GM18502 (cell line): ENCODE results near the gene CACNB1.
"Not testable (repeated sequence)": the region's sequence is repeated elsewhere in the genome, so short reads cannot be mapped to it uniquely, and the experiment has no call there.

Experiments used
- ATAC-seq: cut with Tn5 transposase; IDR thresholded peaks from one replicate; pipeline ENCODE4 v1.9.1; 2021; ENCODE audit warnings: mild to moderate bottlenecking; ENCODE audit not compliant: unreplicated experiment, poor library complexity

Gene CACNB1

DNA sequence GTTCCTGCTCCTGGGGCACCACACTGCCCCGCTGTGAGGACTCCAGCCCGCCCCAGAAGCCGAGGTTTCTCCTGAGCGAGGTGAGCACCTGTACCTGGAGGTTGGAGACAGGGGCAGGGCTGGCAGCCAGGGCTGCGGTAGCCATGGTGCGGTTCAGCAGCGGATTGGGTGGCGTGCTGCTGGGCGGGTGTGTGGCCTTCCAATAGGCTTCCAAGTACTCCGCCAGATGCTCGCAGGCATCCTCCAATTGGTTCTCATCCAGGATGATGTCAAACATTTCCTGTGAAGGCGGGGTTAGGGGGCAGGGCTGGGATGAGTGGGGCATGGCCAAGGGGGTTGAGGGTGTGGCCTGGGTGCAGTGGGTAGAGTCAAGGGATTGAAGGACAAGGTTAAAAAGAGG is 20.2 kb downstream of the CACNB1 start:
- ATAC-seq = no peak

GRCh38 chr17:39175695-39176093 is 21.8 kb downstream of the CACNB1 start:
- no peak for ATAC-seq

DNA sequence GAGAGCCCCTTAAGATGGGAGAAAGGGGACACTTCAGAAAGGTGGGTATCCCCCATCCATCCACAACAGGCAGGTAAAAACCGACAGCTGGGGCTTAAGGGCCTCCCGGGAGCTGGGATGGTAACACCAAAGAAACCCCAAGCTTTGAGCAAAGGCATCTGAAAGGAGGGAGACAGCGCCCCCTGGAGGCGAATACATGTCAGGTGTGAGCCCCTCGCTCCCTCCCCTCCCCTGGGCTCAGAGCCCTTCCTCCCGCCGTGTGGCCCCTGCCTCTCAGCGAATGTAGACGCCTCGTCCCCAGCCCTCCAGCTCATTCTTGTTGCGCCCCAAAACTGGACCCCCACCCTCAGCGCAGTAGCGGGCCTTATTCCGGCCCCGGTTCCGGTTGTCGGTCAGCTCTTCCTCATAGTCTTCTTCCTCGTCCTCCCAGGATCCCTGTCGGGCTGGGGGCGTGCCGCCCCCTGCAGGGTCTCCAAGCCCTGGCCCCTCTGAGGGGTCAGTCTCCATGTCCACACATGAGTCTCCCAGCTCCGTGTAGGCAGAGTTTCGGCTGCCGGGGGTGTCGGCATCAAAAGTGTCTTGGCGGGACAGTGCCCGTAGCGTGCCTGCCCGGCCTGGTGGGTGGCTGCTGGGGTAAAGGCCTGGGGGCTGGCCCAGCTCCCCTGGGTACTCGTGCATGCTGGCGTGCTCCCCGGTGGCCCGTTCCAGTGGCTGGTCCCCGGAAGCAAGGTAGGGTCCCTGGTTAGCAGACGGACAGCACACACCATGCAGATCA is 22.4 kb downstream of the CACNB1 start:
- no peak for ATAC-seq

GRCh38 chr17:39173526-39174274 is 23.8 kb downstream of the CACNB1 start:
- ATAC-seq = no peak

- no peak for ATAC-seq
Observed at GRCh38 chr17:39173080-39173479, 24.4 kb downstream of the CACNB1 start.

GRCh38 chr17:39171933-39172332 is 25.5 kb downstream of the CACNB1 start:
- ATAC-seq = no peak

DNA sequence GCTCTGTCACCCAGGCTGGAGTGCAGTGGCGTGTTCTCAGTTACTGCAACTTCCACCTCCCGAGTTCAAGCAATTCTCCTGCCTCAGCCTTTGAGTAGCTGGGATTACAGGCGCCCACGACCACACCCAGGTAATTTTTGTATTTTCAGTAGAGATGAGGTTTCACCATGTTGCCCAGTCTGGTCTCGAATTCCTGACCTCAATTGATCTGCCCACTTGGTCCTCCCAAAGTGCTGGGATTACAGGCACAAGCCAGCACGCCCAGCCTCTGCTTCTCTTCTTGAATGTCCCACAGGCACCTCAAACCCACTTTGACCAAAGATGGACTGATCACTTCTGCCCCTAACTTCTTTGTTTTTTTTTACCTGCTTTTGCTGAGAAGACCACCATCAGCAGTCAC is 26.9 kb downstream of the CACNB1 start:
- no peak for ATAC-seq

DNA sequence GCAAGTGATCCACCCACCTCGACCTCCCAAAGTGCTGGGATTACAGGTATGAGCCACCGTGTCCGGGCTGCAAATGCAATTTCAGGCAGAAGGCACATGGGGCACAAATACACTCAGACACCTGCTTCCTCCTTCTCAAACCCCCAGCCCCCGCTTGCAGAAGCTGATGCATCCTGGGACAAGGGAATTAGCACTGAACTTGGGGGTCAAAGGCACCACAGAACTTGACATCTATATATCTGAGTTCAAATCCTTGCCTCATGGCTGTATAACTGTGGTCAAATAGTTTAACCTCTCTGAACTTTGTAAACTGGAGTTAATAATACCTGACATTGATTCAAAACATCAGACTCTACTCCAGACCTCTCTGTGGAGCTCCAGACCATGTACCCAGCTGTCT is 27.4 kb downstream of the CACNB1 start:
- ATAC-seq = no peak

GRCh38 chr17:39169518-39169917 is 28.0 kb downstream of the CACNB1 start:
- ATAC-seq = no peak

GRCh38 chr17:39169101-39169500 is 28.4 kb downstream of the CACNB1 start:
- ATAC-seq = no peak

DNA sequence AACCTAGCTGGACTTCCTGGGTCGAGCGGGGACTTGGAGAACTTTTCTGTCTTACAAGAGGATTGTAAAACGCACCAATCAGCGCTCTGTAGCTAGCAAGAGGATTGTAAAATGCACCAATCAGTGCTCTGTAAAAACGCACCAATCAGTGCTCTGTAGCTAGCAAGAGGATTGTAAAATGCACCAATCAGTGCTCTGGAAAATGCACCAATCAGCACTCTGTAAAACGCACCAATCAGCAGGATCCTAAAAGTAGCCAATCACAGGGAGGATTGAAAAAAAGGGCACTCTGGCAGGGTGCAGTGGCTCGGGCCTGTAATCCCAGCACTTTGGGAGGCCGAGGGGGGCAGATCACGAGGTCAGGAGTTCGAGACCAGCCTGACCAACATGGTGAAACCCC is 29.0 kb downstream of the CACNB1 start:
- ATAC-seq = not testable (repeated sequence)

GRCh38 chr17:39167476-39167875 is 30.0 kb downstream of the CACNB1 start:
- ATAC-seq = no peak

- ATAC-seq = no peak
Observed at GRCh38 chr17:39166437-39167335, 30.8 kb downstream of the CACNB1 start.

GRCh38 chr17:39165841-39166349 is 31.6 kb downstream of the CACNB1 start, which contains the start of gene ARL5C:
Gene ARL5C, minus strand, starts transcription at chr17:39166161. Its CDS starts 401 bp downstream, at chr17:39165760.
- ATAC-seq = no peak

GRCh38 chr17:39165178-39165840 is 32.2 kb downstream of the CACNB1 start:
- peak; percentile 22 for ATAC-seq

DNA sequence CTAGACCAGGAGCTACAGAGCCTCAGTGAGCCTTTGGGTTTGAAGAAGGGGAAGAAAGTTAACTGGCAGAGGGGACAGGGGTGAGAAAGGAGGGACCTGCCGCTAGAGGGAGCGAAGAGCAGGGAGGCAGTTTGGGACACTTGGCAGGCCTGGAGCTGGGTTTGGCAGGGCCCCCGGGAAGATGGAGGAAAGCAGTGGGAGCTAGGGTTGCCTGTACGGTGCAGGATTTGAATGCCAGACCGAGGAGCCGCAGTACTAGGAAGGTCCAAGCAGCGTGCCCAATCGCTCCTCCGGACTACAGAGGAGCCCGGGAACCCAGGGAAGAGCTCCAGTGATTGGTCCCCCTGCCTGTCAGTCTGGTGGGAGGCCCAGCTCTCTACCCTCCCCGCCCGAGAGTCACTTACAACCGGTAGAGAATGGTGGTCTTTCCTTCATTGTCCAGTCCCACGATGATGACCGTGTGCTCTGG is 32.8 kb downstream of the CACNB1 start:
- ATAC-seq = peak; percentile 73

DNA sequence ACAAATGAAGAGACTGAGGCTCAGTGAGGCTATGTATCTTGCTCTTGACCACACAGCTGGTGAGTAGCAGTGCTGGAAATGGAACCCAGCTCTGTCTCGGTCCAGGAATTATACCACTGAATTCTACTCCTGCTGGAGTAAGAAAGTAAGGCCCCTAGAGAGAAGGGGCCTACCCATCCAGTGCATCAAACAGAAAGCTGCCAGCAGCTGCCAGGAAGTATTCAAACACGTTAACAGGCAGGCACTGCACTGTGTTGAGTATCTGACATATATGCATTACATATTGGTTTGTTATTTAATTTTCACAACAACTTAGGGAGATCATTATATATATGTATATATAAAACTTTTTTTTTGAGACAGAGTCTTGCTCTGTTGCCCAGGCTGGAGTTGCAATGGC is 35.5 kb downstream of the CACNB1 start:
- no peak for ATAC-seq

DNA sequence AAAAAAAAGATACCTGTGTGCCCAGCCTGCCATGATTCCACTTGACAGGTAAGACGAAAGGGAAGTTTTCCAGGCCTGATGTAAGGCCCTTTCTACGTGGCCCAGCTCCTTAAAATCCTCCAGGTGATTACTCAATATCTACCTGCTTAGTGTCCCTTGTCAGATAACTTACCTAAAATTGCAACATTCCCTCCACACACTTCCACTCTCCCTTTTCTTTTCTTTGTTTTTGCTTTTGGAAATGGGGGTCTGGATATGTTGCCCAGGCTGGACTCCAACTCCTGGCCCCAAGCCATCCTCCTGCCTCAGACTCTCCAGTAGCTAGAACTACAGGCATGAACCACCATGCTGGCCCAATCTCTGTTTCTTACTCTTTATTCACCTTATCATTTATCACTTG is 38.8 kb downstream of the CACNB1 start:
- ATAC-seq = no peak

DNA sequence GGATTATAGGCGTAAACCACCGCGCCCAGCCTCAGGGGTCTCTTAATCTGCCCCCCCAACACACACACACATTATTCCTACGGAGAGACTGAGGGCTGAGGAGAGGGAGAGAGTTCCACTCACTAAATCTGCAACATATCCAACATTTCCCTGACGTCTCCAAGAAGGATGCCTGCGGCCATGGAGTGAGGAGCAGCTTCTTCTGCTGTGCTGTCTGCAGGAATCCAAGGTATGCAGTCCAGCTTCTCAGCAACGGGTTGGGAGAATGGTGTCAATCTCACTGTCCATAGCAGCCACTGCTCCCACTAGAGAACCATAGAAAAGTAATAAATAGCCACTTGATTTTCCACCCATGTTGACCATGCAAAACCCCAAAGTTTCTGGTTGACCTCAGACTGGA is 41.0 kb downstream of the CACNB1 start:
- no peak for ATAC-seq

DNA sequence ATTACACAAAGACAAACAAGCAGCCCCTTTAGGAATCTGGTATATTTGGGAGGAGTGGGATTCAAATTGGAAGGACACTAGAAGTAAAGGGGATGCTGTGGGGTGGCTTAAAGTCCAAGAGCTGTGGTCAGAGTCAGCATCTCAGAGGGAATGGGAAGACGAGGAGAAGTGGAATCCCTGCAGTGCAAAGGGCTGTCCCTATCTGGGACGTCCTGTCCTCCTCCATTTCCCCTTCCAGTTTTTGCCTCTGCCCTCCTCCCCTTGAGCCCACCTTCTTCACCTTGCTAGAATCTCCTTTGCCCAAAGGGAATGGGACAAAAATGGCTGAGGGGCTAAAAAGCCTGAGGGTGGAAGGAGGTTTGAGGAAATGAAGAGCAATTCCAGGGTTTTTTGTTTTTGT is 41.8 kb downstream of the CACNB1 start:
- ATAC-seq = no peak
